ENCODE results near the gene POLR2E. TPM values are rescaled to one million over a fixed set of nuclear protein-coding genes. Genes with fewer than 3 reads are reported as not detected.

POLR2E gene
- polyA plus RNA-seq, 1 donor from 2014 or later, result 172 TPM

- peaks cover 9% of the 10 kb centered on the region for H3K36me3 ChIP-seq (ENCODE audit: insufficient read depth, low read length)
- H3K4me2 ChIP-seq (ENCODE audit: low read length), result no peak overlapping the region
- H3K4me3 ChIP-seq (ENCODE audit: low read length), result no peak overlapping the region
- no peaks in the 10 kb centered on the region for H3F3A ChIP-seq (ENCODE audit: insufficient read depth, low read length, poor library complexity, severe bottlenecking)
- no peak overlapping the region for H3K9ac ChIP-seq (ENCODE audit: low read length)
- H3K79me2 ChIP-seq (replicated peaks; ENCODE audit: insufficient read depth, low read length), result no peaks in the 10 kb centered on the region
- H3K27ac ChIP-seq (ENCODE audit: low read length), result no peak overlapping the region
- no peak overlapping the region for H2AFZ ChIP-seq (ENCODE audit: low read depth, low read length)
- no peaks in the 10 kb centered on the region for H3K27me3 ChIP-seq (ENCODE audit: insufficient read depth, low read depth, low read length)
- H3K9me2 ChIP-seq (ENCODE audit: insufficient read depth, low read length), result no peaks in the 10 kb centered on the region
- H4K20me1 ChIP-seq (ENCODE audit: insufficient read depth), result no peaks in the 10 kb centered on the region
- H3K9me3 ChIP-seq (ENCODE audit: low read length), result peaks cover 22% of the 10 kb centered on the region
- TF ChIP-seq POLR2AphosphoS5 (IDR thresholded peaks at IDR 0.05) (no peak), CTCF (IDR thresholded peaks at IDR 0.05; ENCODE audit: poor library complexity, severe bottlenecking) (no peak), EZH2 (IDR thresholded peaks at IDR 0.05; ENCODE audit: borderline replicate concordance, insufficient read depth, low read length, poor library complexity, severe bottlenecking) (no peak)
Observed at GRCh38 chr19:1053176-1054101, 41.7 kb downstream of the POLR2E start.

GRCh38 chr19:1052349-1052975 is 42.7 kb downstream of the POLR2E start:
- TF ChIP-seq REST (IDR thresholded peaks at IDR 0.05; ENCODE audit: borderline replicate concordance) (no peak), TAF1 (IDR thresholded peaks at IDR 0.05; ENCODE audit: low read depth) (no peak), SMC3 (conservative IDR thresholded peaks at IDR 0.05; ENCODE audit: poor library complexity) (no peak), EP300 (conservative IDR thresholded peaks at IDR 0.05; ENCODE audit: poor library complexity, severe bottlenecking) (no peak), RAD21 (conservative IDR thresholded peaks at IDR 0.05) (no peak), CTCF (IDR thresholded peaks at IDR 0.05; ENCODE audit: poor library complexity, severe bottlenecking) (no peak), EZH2 (IDR thresholded peaks at IDR 0.05; ENCODE audit: borderline replicate concordance, insufficient read depth, low read length, poor library complexity, severe bottlenecking) (no peak), POLR2AphosphoS5 (IDR thresholded peaks at IDR 0.05) (no peak), MXI1 (conservative IDR thresholded peaks at IDR 0.05; ENCODE audit: poor library complexity, severe bottlenecking) (no peak)

More at GRCh38 chr19:1052349-1052975, 42.7 kb downstream of the POLR2E start:
- Histone ChIP-seq H3K9me2 (ENCODE audit: insufficient read depth, low read length) (no peaks in the 10 kb centered on the region), H3K9ac (ENCODE audit: low read length) (no peak overlapping the region), H2AFZ (ENCODE audit: low read depth, low read length) (no peak overlapping the region), H3K9me3 (ENCODE audit: low read length) (peaks cover 17% of the 10 kb centered on the region), H3F3A (ENCODE audit: insufficient read depth, low read length, poor library complexity, severe bottlenecking) (no peaks in the 10 kb centered on the region), H3K4me2 (ENCODE audit: low read length) (no peak overlapping the region), H3K4me3 (ENCODE audit: low read length) (no peak overlapping the region), H4K20me1 (ENCODE audit: insufficient read depth) (no peaks in the 10 kb centered on the region), H3K27me3 (ENCODE audit: insufficient read depth, low read depth, low read length) (no peaks in the 10 kb centered on the region), H3K79me2 (replicated peaks; ENCODE audit: insufficient read depth, low read length) (no peaks in the 10 kb centered on the region), H3K27ac (ENCODE audit: low read length) (no peak overlapping the region), H3K36me3 (ENCODE audit: insufficient read depth, low read length) (peaks cover 9% of the 10 kb centered on the region)
